Osteoblast (primary cell): ENCODE results near the gene NTSR1. TPM values are rescaled to one million over a fixed set of nuclear protein-coding genes. Genes with fewer than 3 reads are reported as not detected.

Source experiments
- DNase-seq: peaks from one replicate; pipeline ENCODE4 v3.0.0; 2011; ENCODE audit warnings: low spot score, mixed read lengths; ENCODE audit not compliant: insufficient read length; ENCODE audit errors: missing footprints
- H2AFZ ChIP-seq: 2 replicates; pipeline ENCODE4 v1.6.0; 2011; ENCODE audit warnings: mild to moderate bottlenecking, low read length
- H3K27ac ChIP-seq: 2 replicates; pipeline ENCODE4 v1.5.1; 2011; ENCODE audit warnings: mild to moderate bottlenecking, low read depth, low read length, moderate library complexity
- H3K27me3 ChIP-seq: 2 replicates; pipeline ENCODE4 v1.6.0; 2012; ENCODE audit warnings: mild to moderate bottlenecking, control low read depth, inconsistent platforms, low read length, moderate library complexity; ENCODE audit not compliant: insufficient read depth
- H3K36me3 ChIP-seq: 2 replicates; pipeline ENCODE4 v1.5.1; 2011; ENCODE audit warnings: mild to moderate bottlenecking, low read length, control low read depth, moderate library complexity; ENCODE audit not compliant: insufficient read depth
- H3K4me1 ChIP-seq: 2 replicates; pipeline ENCODE4 v1.5.1; 2011; ENCODE audit warnings: mild to moderate bottlenecking, low read length, control low read depth, moderate library complexity; ENCODE audit not compliant: insufficient read depth
- H3K4me2 ChIP-seq: 2 replicates; pipeline ENCODE4 v1.6.0; 2011; ENCODE audit warnings: mild to moderate bottlenecking, low read length; ENCODE audit not compliant: insufficient read depth
- H3K4me3 ChIP-seq: fragments of 200-600 bp; sonication (generic); 3 replicates; pipeline ENCODE4 v1.5.1; 2012; ENCODE audit warnings: mild to moderate bottlenecking, low read length, inconsistent platforms; ENCODE audit not compliant: insufficient read depth
- H3K79me2 ChIP-seq: 2 replicates; pipeline ENCODE4 v1.6.0; 2012; ENCODE audit warnings: mild to moderate bottlenecking, low read length, control low read depth, inconsistent platforms; ENCODE audit not compliant: insufficient read depth
- H3K9me3 ChIP-seq: 2 replicates; pipeline ENCODE4 v1.5.1; 2011; ENCODE audit warnings: low read depth, low read length, control low read depth
- H4K20me1 ChIP-seq: 2 replicates; pipeline ENCODE4 v1.6.0; 2012; ENCODE audit warnings: mild to moderate bottlenecking, low read length, control low read depth; ENCODE audit not compliant: insufficient read depth
- CTCF ChIP-seq: IDR thresholded peaks from 2 replicates; pipeline ENCODE4 v1.5.1; 2011; ENCODE audit warnings: mild to moderate bottlenecking, low read depth, low read length, moderate library complexity; ENCODE audit errors: extremely low read depth
- total RNA-seq: library from RNA; depleted of rRNA; stranded (reverse); fragments of >200 nt; gene quantifications from 2 replicates; pipeline ENCODE4 v1.2.3, GENCODE V29; 2012

NTSR1 gene
- total RNA-seq, 1 donor = not detected

DNA sequence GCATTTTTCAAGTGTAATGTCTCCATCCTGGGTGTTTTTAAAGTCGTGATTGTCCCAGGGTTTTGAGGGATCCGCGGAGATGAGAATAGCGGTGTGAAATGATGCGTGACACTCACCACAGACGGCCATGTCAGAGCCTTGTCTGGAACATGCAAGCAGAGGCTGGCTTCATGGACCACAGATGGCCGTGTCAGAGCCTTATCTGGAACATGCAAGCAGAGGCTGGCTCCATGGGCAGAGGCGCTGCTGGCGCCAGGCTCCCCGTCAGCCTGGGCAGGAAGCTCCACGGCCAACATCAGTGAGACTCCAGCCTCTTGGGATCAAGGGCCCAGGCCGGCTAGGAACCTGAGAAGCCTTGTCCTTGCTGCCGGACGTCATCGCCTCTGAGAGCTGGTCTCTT is 80.0 kb downstream of the NTSR1 start:
- no peaks in the 10 kb centered on the region for H3K9me3 ChIP-seq
- peaks cover 21% of the 10 kb centered on the region for H3K27me3 ChIP-seq
- no peak overlapping the region for H3K27ac ChIP-seq
- no peak overlapping the region for H3K4me2 ChIP-seq
- DNase-seq = no peak
- no peaks in the 10 kb centered on the region for H3K36me3 ChIP-seq
- H3K4me3 ChIP-seq = no peak overlapping the region
- H3K79me2 ChIP-seq = no peaks in the 10 kb centered on the region
- H4K20me1 ChIP-seq = no peaks in the 10 kb centered on the region
- no peak for TF ChIP-seq CTCF
- peaks cover under 1% of the 10 kb centered on the region for H3K4me1 ChIP-seq
- H2AFZ ChIP-seq = no peak overlapping the region

- no peak overlapping the region for H2AFZ ChIP-seq
- no peak overlapping the region for H3K4me2 ChIP-seq
- no peak overlapping the region for H3K4me3 ChIP-seq
- no peak overlapping the region for H3K27ac ChIP-seq
- H4K20me1 ChIP-seq = no peaks in the 10 kb centered on the region
- no peak for DNase-seq
- H3K4me1 ChIP-seq = peaks cover 4% of the 10 kb centered on the region
- no peaks in the 10 kb centered on the region for H3K79me2 ChIP-seq
- TF ChIP-seq CTCF = no peak
- peaks cover 21% of the 10 kb centered on the region for H3K27me3 ChIP-seq
- H3K36me3 ChIP-seq = no peaks in the 10 kb centered on the region
- no peaks in the 10 kb centered on the region for H3K9me3 ChIP-seq
These were observed 81.4 kb downstream of the NTSR1 start for GRCh38 chr20:62790075-62790474.

- Histone ChIP-seq H4K20me1 (no peaks in the 10 kb centered on the region), H3K79me2 (no peaks in the 10 kb centered on the region), H3K4me3 (no peak overlapping the region), H3K27me3 (peaks cover 15% of the 10 kb centered on the region), H2AFZ (no peak overlapping the region), H3K4me1 (peaks cover 4% of the 10 kb centered on the region), H3K27ac (no peak overlapping the region), H3K4me2 (no peak overlapping the region), H3K36me3 (no peaks in the 10 kb centered on the region), H3K9me3 (no peaks in the 10 kb centered on the region)
- DNase-seq = peak; percentile 98
- TF ChIP-seq CTCF = peak; percentile 97
These were observed 82.9 kb downstream of the NTSR1 start for GRCh38 chr20:62791301-62792181.

DNA sequence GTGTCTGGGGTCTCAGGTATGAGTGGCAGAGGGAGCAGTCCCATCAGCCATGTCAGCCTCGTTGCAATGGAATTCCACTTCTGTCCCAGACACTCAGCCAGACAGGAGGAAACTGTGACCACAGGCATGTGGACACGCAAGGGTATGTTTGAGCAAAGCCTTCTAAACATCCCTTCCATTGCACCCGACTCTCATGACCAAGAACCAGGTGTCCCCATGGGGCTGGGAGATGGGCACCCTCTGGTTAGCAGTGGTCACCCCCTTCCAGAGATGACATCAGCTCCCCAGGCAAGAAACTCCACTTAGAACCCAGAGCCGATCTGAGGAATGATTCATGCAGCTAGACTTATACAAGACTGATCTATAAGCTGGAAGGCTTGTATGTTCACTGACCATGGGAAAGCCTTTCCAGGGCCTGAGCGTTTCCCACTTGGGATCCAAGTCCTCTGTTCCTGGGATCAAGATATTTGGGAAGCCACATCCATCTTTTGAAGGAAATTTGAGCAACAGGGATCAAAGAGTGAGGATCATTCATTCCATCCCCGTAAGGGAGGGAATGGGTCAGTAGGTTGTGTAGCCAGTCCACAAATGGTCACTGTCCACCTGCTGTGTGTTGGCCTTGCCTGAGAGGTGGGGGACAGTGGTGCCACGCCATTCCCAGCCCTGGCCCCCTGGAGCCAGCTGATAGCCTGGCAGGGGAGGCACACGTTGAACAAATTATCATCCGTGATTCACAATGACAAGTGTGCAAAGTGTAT is 83.7 kb downstream of the NTSR1 start:
- Histone ChIP-seq H3K4me2 (no peak overlapping the region), H3K79me2 (peaks cover 5% of the 10 kb centered on the region), H2AFZ (no peak overlapping the region), H3K27me3 (peaks cover 15% of the 10 kb centered on the region), H3K4me1 (peaks cover 10% of the 10 kb centered on the region), H3K9me3 (no peaks in the 10 kb centered on the region), H4K20me1 (peaks cover 4% of the 10 kb centered on the region), H3K36me3 (no peaks in the 10 kb centered on the region), H3K27ac (no peak overlapping the region), H3K4me3 (no peak overlapping the region)
- TF ChIP-seq CTCF = no peak
- no peak for DNase-seq
